Naive thymus-derived CD4-positive, alpha-beta T cell (primary cell): Measurements from ENCODE around the gene MEGF11. TPM values are rescaled to one million over a fixed set of nuclear protein-coding genes. Genes with fewer than 3 reads are reported as not detected.

Source experiments
- ATAC-seq: fragments of 150-1000 bp; cut with Tn5 transposase; 2 replicates; pipeline ENCODE4 v1.10.0; 2021; ENCODE audit warnings: mild to moderate bottlenecking, moderate library complexity
- CTCF ChIA-PET: fragments of 350-600 bp; sonication (Branson Sonifier 250); formaldehyde crosslinking; loops from one replicate; lab custom pipeline; 2021; ENCODE audit warnings: antibody characterized with exemption; lab: Charles Lee
- POLR2A ChIA-PET: fragments of 350-600 bp; sonication (Branson Sonifier 250); formaldehyde crosslinking; loops from one replicate; lab custom pipeline; 2021; ENCODE audit warnings: antibody characterized with exemption, inconsistent platforms; lab: Charles Lee
- DNase-seq, 9 donors: peaks; one replicate each; pipeline versions ENCODE4 v3.0.0 to v3.0.0-alpha.2; 2020 to 2022; ENCODE audit warnings: mixed read lengths in 1 of 9
- H3K27ac ChIP-seq: one replicate; pipeline ENCODE4 v1.7.0; 2013; ENCODE audit warnings: mild to moderate bottlenecking, low read depth, low read length, moderate library complexity
- H3K27me3 ChIP-seq, 2 donors: one replicate each; pipeline ENCODE4 v1.7.0; 2013; ENCODE audit warnings: low read length in 2 of 2, mild to moderate bottlenecking in 2 of 2, moderate library complexity in 2 of 2; ENCODE audit not compliant: control insufficient read depth in 2 of 2, insufficient read depth in 2 of 2
- H3K36me3 ChIP-seq, 3 experiments: 1 replicate in 2 of 3; 2 replicates in 1 of 3; pipeline ENCODE4 v1.7.0; 2013; ENCODE audit warnings: low read length in 3 of 3, mild to moderate bottlenecking in 3 of 3, moderate library complexity in 1 of 3; ENCODE audit not compliant: insufficient read depth in 3 of 3, control insufficient read depth in 2 of 3
- H3K4me1 ChIP-seq, 2 donors: one replicate each; pipeline ENCODE4 v1.7.0; 2013; ENCODE audit warnings: low read length in 2 of 2, mild to moderate bottlenecking in 2 of 2, moderate library complexity in 1 of 2; ENCODE audit not compliant: control insufficient read depth in 2 of 2, insufficient read depth in 2 of 2
- H3K4me3 ChIP-seq: 2 replicates; pipeline ENCODE4 v1.7.0; 2013; ENCODE audit warnings: mild to moderate bottlenecking, low read length
- H3K9me3 ChIP-seq, 3 experiments: 1 replicate in 2 of 3; 2 replicates in 1 of 3; pipeline ENCODE4 v1.7.0; 2013; ENCODE audit warnings: low read length in 3 of 3; ENCODE audit not compliant: control insufficient read depth in 2 of 3
- H3K27ac Mint-ChIP-seq, 9 donors: one replicate each; pipeline ENCODE4 v1.8.0; 2020 to 2022; ENCODE audit warnings: mixed read lengths in 9 of 9, mild to moderate bottlenecking in 8 of 9, moderate library complexity in 5 of 9, inconsistent platforms in 2 of 9
- H3K27me3 Mint-ChIP-seq, 5 donors: one replicate each; pipeline ENCODE4 v1.8.0; 2021 to 2022; ENCODE audit warnings: mixed read lengths in 5 of 5, mild to moderate bottlenecking in 1 of 5
- H3K36me3 Mint-ChIP-seq, 5 donors: one replicate each; pipeline ENCODE4 v1.8.0; 2020 to 2022; ENCODE audit warnings: mixed read lengths in 5 of 5, mild to moderate bottlenecking in 3 of 5, inconsistent platforms in 1 of 5
- H3K4me1 Mint-ChIP-seq, 7 donors: one replicate each; pipeline ENCODE4 v1.8.0; 2020 to 2022; ENCODE audit warnings: mixed read lengths in 7 of 7, mild to moderate bottlenecking in 3 of 7, inconsistent platforms in 1 of 7
- H3K4me3 Mint-ChIP-seq, 10 donors: one replicate each; pipeline ENCODE4 v1.8.0; 2020 to 2022; ENCODE audit warnings: mild to moderate bottlenecking in 10 of 10, mixed read lengths in 10 of 10, moderate library complexity in 6 of 10, inconsistent platforms in 2 of 10
- H3K9me3 Mint-ChIP-seq, 11 donors: one replicate each; pipeline ENCODE4 v1.8.0; 2020 to 2022; ENCODE audit warnings: mixed read lengths in 11 of 11, mild to moderate bottlenecking in 4 of 11, inconsistent platforms in 1 of 11, moderate library complexity in 1 of 11
- intact Hi-C, 2 donors: fragments of 100-400 bp; cut with micrococcal nuclease; formaldehyde crosslinking; loops; one replicate each; pipeline ENCODE4 v1.15.1; 2023
- polyA plus RNA-seq, 2 donors: library from polyadenylated mRNA; unstranded; fragments of 300-500 nt; fragmentation: Illumina TruSeq; gene quantifications; one replicate each; pipeline ENCODE4 v1.2.3, GENCODE V29; 2021
- total RNA-seq, 6 experiments: library from RNA in 5 of 6; stranded (reverse) in 5 of 6; gene quantifications; 1 replicate in 5 of 6; 2 replicates in 1 of 6; pipeline ENCODE4 v1.2.3 and lab custom pipeline; 2021 to 2026

MEGF11 gene
- total and polyA plus RNA-seq, 7 experiments from 2014 or later, result 0.45 TPM; not detected in 6

DNA sequence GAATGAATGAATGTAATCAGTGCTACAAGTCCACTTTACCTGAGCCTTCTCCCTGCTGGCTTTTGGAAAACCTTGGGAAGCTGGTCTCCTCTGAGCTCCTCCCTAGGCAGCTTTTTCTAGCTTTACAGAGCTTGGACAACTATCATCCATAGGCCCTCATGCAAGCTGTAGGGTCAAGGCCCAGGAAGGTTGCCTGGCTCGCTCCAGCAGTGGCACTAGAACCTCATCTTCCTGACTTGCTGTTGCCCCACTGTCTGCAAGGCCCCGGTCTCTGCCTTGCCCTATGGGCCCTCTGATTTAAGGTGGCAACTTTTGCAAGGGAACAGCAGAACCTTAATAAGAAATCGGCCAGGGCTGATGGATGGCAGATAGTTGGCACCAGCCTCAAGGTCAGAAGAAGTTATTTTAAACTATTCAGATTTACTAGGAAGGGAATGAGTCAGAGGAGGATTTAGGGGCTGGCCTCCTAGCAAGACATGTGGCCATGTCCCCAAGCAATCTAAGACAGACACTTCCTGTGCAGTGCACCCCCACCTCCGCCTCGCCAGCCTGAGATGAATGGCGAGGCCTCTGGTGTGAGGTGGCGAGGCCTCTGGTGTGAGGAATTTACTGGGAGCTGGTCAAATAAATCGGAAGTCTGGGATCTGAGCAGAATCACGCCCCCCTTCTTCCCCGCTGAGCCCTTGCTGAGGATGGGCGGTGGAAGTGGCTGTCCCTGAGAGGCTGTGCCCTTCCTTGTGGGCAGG is 180.8 kb downstream of the MEGF11 start:
- Histone ChIP-seq H3K36me3 (no peaks in the 10 kb centered on the region), H3K4me3 (no peak overlapping the region), H3K9me3 (no peaks in the 10 kb centered on the region), H3K27ac (no peak overlapping the region), H3K27me3 (no peaks in the 10 kb centered on the region), H3K4me1 (no peaks in the 10 kb centered on the region)
- Mint-ChIP-seq H3K4me1 (no peaks in the 10 kb centered on the region), H3K9me3 (no peaks in the 10 kb centered on the region), H3K27me3 (peaks cover 9 to 17% (median 14%) of the 10 kb centered on the region in 5 donors), H3K36me3 (no peaks in the 10 kb centered on the region), H3K4me3 (no peak overlapping the region), H3K27ac (no peak overlapping the region)
- intact Hi-C loops, result no loop called here
- ATAC-seq, result no peak
- DNase-seq, result no peak
- POLR2A ChIA-PET, result interaction anchor here (0.6 kb wide), 1 partner anchor 258 kb away, joined by 4 read pairs; no protein-coding TSS in a partner anchor
- CTCF ChIA-PET, result no interaction called here

GRCh38 chr15:66071921-66072295 is 181.6 kb downstream of the MEGF11 start:
- no peaks in the 10 kb centered on the region for H3K9me3 ChIP-seq
- no peak overlapping the region for H3K27ac ChIP-seq
- intact Hi-C loops, result no loop called here
- no peak for DNase-seq
- no peaks in the 10 kb centered on the region for H3K36me3 Mint-ChIP-seq
- H3K27ac Mint-ChIP-seq, result no peak overlapping the region
- POLR2A ChIA-PET, result interaction anchor here (0.6 kb wide), 1 partner anchor 258 kb away, joined by 4 read pairs; no protein-coding TSS in a partner anchor
- no peak overlapping the region for H3K4me3 ChIP-seq
- no peaks in the 10 kb centered on the region for H3K36me3 ChIP-seq
- CTCF ChIA-PET, result no interaction called here
- no peaks in the 10 kb centered on the region for H3K27me3 ChIP-seq
- H3K4me1 ChIP-seq, result no peaks in the 10 kb centered on the region
- H3K4me1 Mint-ChIP-seq, result no peaks in the 10 kb centered on the region
- H3K4me3 Mint-ChIP-seq, result no peak overlapping the region
- no peaks in the 10 kb centered on the region for H3K9me3 Mint-ChIP-seq
- ATAC-seq, result no peak
- H3K27me3 Mint-ChIP-seq, result peaks cover 2 to 14% (median 6%) of the 10 kb centered on the region in 5 donors

GRCh38 chr15:66071160-66071920 is 182.2 kb downstream of the MEGF11 start:
- ChIA-PET POLR2A (no interaction called here), CTCF (no interaction called here)

GRCh38 chr15:66070220-66070934 is 183.2 kb downstream of the MEGF11 start:
- no peaks in the 10 kb centered on the region for H3K9me3 ChIP-seq
- ATAC-seq (no peak), DNase-seq (no peak)
- no peaks in the 10 kb centered on the region for H3K27me3 ChIP-seq
- ChIA-PET POLR2A (no interaction called here), CTCF (no interaction called here)
- H3K27ac ChIP-seq, result no peak overlapping the region
- intact Hi-C loops, result no loop called here
- Mint-ChIP-seq H3K36me3 (no peaks in the 10 kb centered on the region), H3K9me3 (no peaks in the 10 kb centered on the region), H3K27me3 (peaks cover 0 to 13% (median 0%) of the 10 kb centered on the region in 5 donors), H3K4me3 (no peak overlapping the region), H3K4me1 (no peaks in the 10 kb centered on the region), H3K27ac (no peak overlapping the region)
- H3K36me3 ChIP-seq, result no peaks in the 10 kb centered on the region
- H3K4me1 ChIP-seq, result no peaks in the 10 kb centered on the region
- no peak overlapping the region for H3K4me3 ChIP-seq

More at GRCh38 chr15:66071160-66071920, 182.2 kb downstream of the MEGF11 start:
- peaks cover 0 to 14% (median 6%) of the 10 kb centered on the region in 5 donors for H3K27me3 Mint-ChIP-seq
- no peaks in the 10 kb centered on the region for H3K36me3 Mint-ChIP-seq
- no peaks in the 10 kb centered on the region for H3K27me3 ChIP-seq
- H3K4me1 Mint-ChIP-seq, result no peaks in the 10 kb centered on the region
- no peak overlapping the region for H3K4me3 Mint-ChIP-seq
- H3K4me1 ChIP-seq, result no peaks in the 10 kb centered on the region
- DNase-seq, result no peak
- H3K27ac ChIP-seq, result no peak overlapping the region
- no peak overlapping the region for H3K27ac Mint-ChIP-seq
- no peak overlapping the region for H3K4me3 ChIP-seq
- H3K9me3 ChIP-seq, result no peaks in the 10 kb centered on the region
- H3K9me3 Mint-ChIP-seq, result no peaks in the 10 kb centered on the region
- H3K36me3 ChIP-seq, result no peaks in the 10 kb centered on the region
- ATAC-seq, result no peak
- intact Hi-C loops, result no loop called here

DNA sequence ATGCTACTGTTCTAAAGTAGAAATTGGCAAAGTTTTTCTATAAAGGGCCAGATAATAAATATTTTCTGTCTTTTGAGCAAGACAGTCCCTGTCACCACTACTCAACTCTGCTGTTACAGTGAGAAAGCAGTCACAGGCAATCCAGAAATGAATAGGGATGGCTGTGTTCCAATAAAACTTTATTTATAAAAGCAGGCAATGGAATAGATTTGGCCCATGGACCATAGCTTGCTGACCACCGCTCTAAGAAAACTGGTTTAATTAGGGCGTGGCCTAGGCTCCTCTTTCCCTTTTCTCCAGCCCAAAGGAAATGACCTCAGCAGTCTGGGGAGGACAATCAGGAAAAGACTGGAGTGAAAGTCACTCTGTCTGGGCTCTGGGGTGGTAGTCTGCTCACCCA is 183.8 kb downstream of the MEGF11 start:
- peaks cover 0 to 16% (median 0%) of the 10 kb centered on the region in 5 donors for H3K27me3 Mint-ChIP-seq
- CTCF ChIA-PET, result no interaction called here
- H3K4me3 ChIP-seq, result no peak overlapping the region
- H3K36me3 Mint-ChIP-seq, result no peaks in the 10 kb centered on the region
- H3K4me1 ChIP-seq, result no peaks in the 10 kb centered on the region
- H3K9me3 ChIP-seq, result no peaks in the 10 kb centered on the region
- POLR2A ChIA-PET, result no interaction called here
- no peak overlapping the region for H3K4me3 Mint-ChIP-seq
- intact Hi-C loops, result no loop called here
- no peaks in the 10 kb centered on the region for H3K4me1 Mint-ChIP-seq
- H3K9me3 Mint-ChIP-seq, result no peaks in the 10 kb centered on the region
- DNase-seq (no peak), ATAC-seq (no peak)
- H3K27me3 ChIP-seq, result no peaks in the 10 kb centered on the region
- no peak overlapping the region for H3K27ac ChIP-seq
- H3K27ac Mint-ChIP-seq, result no peak overlapping the region
- H3K36me3 ChIP-seq, result no peaks in the 10 kb centered on the region

DNA sequence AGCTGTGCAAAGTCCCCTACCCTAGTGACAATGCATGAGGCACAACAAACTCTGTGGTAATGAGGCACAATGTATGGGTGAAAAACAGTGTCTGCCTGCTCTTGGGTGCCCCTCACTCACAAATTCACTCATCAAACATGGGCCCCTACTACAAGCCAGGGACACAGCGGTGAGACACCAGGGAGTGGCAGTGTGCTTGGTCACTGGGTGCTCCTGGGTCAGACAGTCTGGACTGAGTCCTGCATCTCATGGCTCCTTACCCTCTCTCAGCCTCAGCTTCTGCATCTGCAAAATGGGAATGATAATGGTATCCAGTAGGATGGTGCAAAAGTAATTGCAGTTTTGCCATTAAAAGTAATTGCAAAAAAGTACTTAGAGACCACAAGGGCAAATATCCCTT is 184.7 kb downstream of the MEGF11 start:
- POLR2A ChIA-PET, result no interaction called here
- Mint-ChIP-seq H3K27me3 (peaks cover 0 to 12% (median 0%) of the 10 kb centered on the region in 5 donors), H3K9me3 (no peaks in the 10 kb centered on the region), H3K4me1 (no peaks in the 10 kb centered on the region), H3K27ac (no peak overlapping the region), H3K4me3 (no peak overlapping the region), H3K36me3 (no peaks in the 10 kb centered on the region)
- Histone ChIP-seq H3K4me1 (no peaks in the 10 kb centered on the region), H3K27ac (no peak overlapping the region), H3K4me3 (no peak overlapping the region), H3K27me3 (no peaks in the 10 kb centered on the region), H3K36me3 (no peaks in the 10 kb centered on the region), H3K9me3 (no peaks in the 10 kb centered on the region)
- intact Hi-C loops, result no loop called here
- CTCF ChIA-PET, result no interaction called here
- DNase-seq (no peak), ATAC-seq (no peak)
